Measurements from ENCODE around the gene QRICH1. TPM values are rescaled to one million over a fixed set of nuclear protein-coding genes. Genes with fewer than 3 reads are reported as not detected.

QRICH1 gene
- total and polyA plus RNA-seq, 2 donors (not counting 1 experiment from before 2014, with no cell fraction given) = 48.7 to 59.0 TPM

- no peaks in the 10 kb centered on the region for H3K27me3 ChIP-seq (ENCODE audit: control insufficient read depth, insufficient read depth, low read length)
- no peak overlapping the region for H3K27ac ChIP-seq (ENCODE audit: insufficient read depth, low read length)
- no peak overlapping the region for H3K9ac ChIP-seq (ENCODE audit: insufficient read depth, low read length)
- TF ChIP-seq CTCF (conservative IDR thresholded peaks at IDR 0.05 in 1 of 2, IDR thresholded peaks at IDR 0.05 in 1 of 2; ENCODE audit: low read depth in 1 of 2, low read length in 2 of 2) (no peak), EZH2 (IDR thresholded peaks at IDR 0.05; ENCODE audit: low read length, missing control alignments) (no peak)
- H3K79me2 ChIP-seq (ENCODE audit: control insufficient read depth, insufficient read depth, low read length) = peaks cover 14% of the 10 kb centered on the region
- H3K4me3 ChIP-seq (replicated peaks in 1 of 4; ENCODE audit: control extremely low read depth in 1 of 4, insufficient read depth in 1 of 4, low read depth in 3 of 4, low read length in 4 of 4) = no peak overlapping the region
- peak in 1 of 2 donors; percentile 43 for DNase-seq (ENCODE audit: low read depth in 2 of 2)
- no peak overlapping the region for H3K4me2 ChIP-seq (ENCODE audit: extremely low read depth, insufficient read depth, low read length)
- H2AFZ ChIP-seq (ENCODE audit: low read length) = no peak overlapping the region
- peaks cover 9% of the 10 kb centered on the region for H3K36me3 ChIP-seq (ENCODE audit: control insufficient read depth, insufficient read depth, low read length)
- H4K20me1 ChIP-seq (ENCODE audit: control insufficient read depth, extremely low read depth, insufficient read depth, low read length) = no peaks in the 10 kb centered on the region
- H3K9me3 ChIP-seq (ENCODE audit: control insufficient read depth, insufficient read depth, low read depth, low read length) = no peaks in the 10 kb centered on the region
- peaks cover 5% of the 10 kb centered on the region for H3K4me1 ChIP-seq (ENCODE audit: control insufficient read depth, extremely low read depth, insufficient read depth, low read length)
These were observed 61.1 kb downstream of the QRICH1 start for GRCh38 chr3:49032646-49033304.

DNA sequence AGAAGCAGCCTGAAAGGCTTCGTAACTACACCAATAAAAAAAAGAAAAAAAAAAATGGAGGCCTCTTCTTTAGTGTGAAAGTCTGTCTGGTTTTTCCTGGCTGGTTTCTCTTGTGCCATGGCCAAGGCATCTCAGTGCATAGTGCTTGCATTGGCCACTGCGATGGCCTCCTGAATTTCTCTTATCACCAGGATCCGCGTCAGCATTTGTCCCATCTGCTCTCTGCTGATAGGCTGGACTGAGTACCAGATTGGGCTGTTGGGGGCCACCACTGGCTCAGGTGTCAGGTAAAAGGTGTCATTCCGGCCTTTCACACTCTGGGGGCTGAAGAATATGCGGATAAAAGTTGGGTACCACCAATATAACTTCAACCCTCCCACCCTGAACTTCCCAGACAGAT lies 63.5 kb downstream of the QRICH1 start:
- H2AFZ ChIP-seq (ENCODE audit: low read length) = no peak overlapping the region
- TF ChIP-seq EZH2 (IDR thresholded peaks at IDR 0.05; ENCODE audit: low read length, missing control alignments) = no peak
- TF ChIP-seq CTCF (conservative IDR thresholded peaks at IDR 0.05 in 1 of 2, IDR thresholded peaks at IDR 0.05 in 1 of 2; ENCODE audit: low read depth in 1 of 2, low read length in 2 of 2) = no peak
- H3K9ac ChIP-seq (ENCODE audit: insufficient read depth, low read length) = no peak overlapping the region
- H3K9me3 ChIP-seq (ENCODE audit: control insufficient read depth, insufficient read depth, low read depth, low read length) = no peaks in the 10 kb centered on the region
- no peak overlapping the region for H3K4me3 ChIP-seq (replicated peaks in 1 of 4; ENCODE audit: control extremely low read depth in 1 of 4, insufficient read depth in 1 of 4, low read depth in 3 of 4, low read length in 4 of 4)
- H3K27me3 ChIP-seq (ENCODE audit: control insufficient read depth, insufficient read depth, low read length) = no peaks in the 10 kb centered on the region
- H3K79me2 ChIP-seq (ENCODE audit: control insufficient read depth, insufficient read depth, low read length) = peaks cover 32% of the 10 kb centered on the region
- H3K36me3 ChIP-seq (ENCODE audit: control insufficient read depth, insufficient read depth, low read length) = peaks cover 21% of the 10 kb centered on the region
- H3K27ac ChIP-seq (ENCODE audit: insufficient read depth, low read length) = no peak overlapping the region
- no peaks in the 10 kb centered on the region for H4K20me1 ChIP-seq (ENCODE audit: control insufficient read depth, extremely low read depth, insufficient read depth, low read length)
- peaks cover 7% of the 10 kb centered on the region for H3K4me1 ChIP-seq (ENCODE audit: control insufficient read depth, extremely low read depth, insufficient read depth, low read length)
- DNase-seq (ENCODE audit: low read depth in 2 of 2) = no peak
- H3K4me2 ChIP-seq (ENCODE audit: extremely low read depth, insufficient read depth, low read length) = no peak overlapping the region

DNA sequence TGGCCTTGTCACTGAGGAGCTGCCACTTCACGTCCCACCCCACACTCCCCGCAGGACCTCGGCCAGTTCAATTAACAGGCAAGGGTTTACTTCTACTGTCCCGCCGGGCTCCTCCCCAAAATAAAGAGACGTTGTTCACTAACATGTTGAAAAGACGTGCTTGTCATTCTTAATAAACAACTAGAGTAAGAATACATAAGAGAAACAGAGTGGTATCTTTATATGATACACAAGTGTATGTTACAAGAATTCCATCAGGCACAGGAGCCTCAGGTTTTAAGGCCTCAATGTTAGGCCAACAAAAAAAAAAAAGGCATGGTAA lies 64.3 kb downstream of the QRICH1 start:
- Histone ChIP-seq H3K9ac (ENCODE audit: insufficient read depth, low read length) (no peak overlapping the region), H3K27ac (ENCODE audit: insufficient read depth, low read length) (peak overlapping the region; percentile 86), H3K27me3 (ENCODE audit: control insufficient read depth, insufficient read depth, low read length) (no peaks in the 10 kb centered on the region), H3K79me2 (ENCODE audit: control insufficient read depth, insufficient read depth, low read length) (peaks cover 36% of the 10 kb centered on the region), H4K20me1 (ENCODE audit: control insufficient read depth, extremely low read depth, insufficient read depth, low read length) (no peaks in the 10 kb centered on the region), H3K4me2 (ENCODE audit: extremely low read depth, insufficient read depth, low read length) (peak overlapping the region; percentile 68), H3K4me1 (ENCODE audit: control insufficient read depth, extremely low read depth, insufficient read depth, low read length) (peaks cover 7% of the 10 kb centered on the region), H3K9me3 (ENCODE audit: control insufficient read depth, insufficient read depth, low read depth, low read length) (no peaks in the 10 kb centered on the region), H3K36me3 (ENCODE audit: control insufficient read depth, insufficient read depth, low read length) (peaks cover 29% of the 10 kb centered on the region), H3K4me3 (replicated peaks in 1 of 4; ENCODE audit: control extremely low read depth in 1 of 4, insufficient read depth in 1 of 4, low read depth in 3 of 4, low read length in 4 of 4) (peak overlapping the region in 3 of 4 experiments; percentile 8 to 85 (median 32)), H2AFZ (ENCODE audit: low read length) (no peak overlapping the region)
- no peak for TF ChIP-seq EZH2 (IDR thresholded peaks at IDR 0.05; ENCODE audit: low read length, missing control alignments)
- TF ChIP-seq CTCF (conservative IDR thresholded peaks at IDR 0.05 in 1 of 2, IDR thresholded peaks at IDR 0.05 in 1 of 2; ENCODE audit: low read depth in 1 of 2, low read length in 2 of 2) = no peak
- no peak for DNase-seq (ENCODE audit: low read depth in 2 of 2)
